Pancreas (tissue), 10 donors: ENCODE data around the gene TRIM5. TPM values are rescaled to one million over a fixed set of nuclear protein-coding genes. Genes with fewer than 3 reads are reported as not detected.

Experiments used
- ATAC-seq, 4 donors: fragments of 200-7000 bp; cut with Tn5 transposase; one replicate each; pipeline versions ENCODE4 v1.8.0 to v1.9.1; 2020; ENCODE audit warnings: mild to moderate bottlenecking in 4 of 4, moderate library complexity in 4 of 4
- DNase-seq, 6 donors: peaks; one replicate each; pipeline ENCODE4 v3.0.0-alpha.2; 2020
- FAIRE-seq: peaks from 2 replicates; lab custom pipeline; 2012; peaks lifted over from hg19 to GRCh38; lab: Jason Lieb, UNC
- H3K27ac ChIP-seq, 4 donors: fragments of 200-600 bp; sonication (generic); 1 replicate in 3 of 4; 2 replicates in 1 of 4; pipeline versions ENCODE4 v1.5.0 to v1.8.0; 2020
- H3K27me3 ChIP-seq, 4 donors: fragments of 200-600 bp; one replicate each; pipeline ENCODE4 v1.8.0; 2021
- H3K36me3 ChIP-seq, 3 donors: fragments of 200-600 bp; sonication (generic) in 1 of 3; one replicate each; pipeline versions ENCODE4 v1.5.0 to v1.8.0; 2020 to 2021
- H3K4me1 ChIP-seq, 3 donors: fragments of 200-600 bp; one replicate each; pipeline ENCODE4 v1.8.0; 2021
- H3K4me3 ChIP-seq, 4 donors: fragments of 200-600 bp; sonication (generic) in 2 of 4; one replicate each; pipeline versions ENCODE4 v1.5.0 to v1.8.0; 2020 to 2021
- H3K9me3 ChIP-seq, 4 donors: fragments of 200-600 bp; one replicate each; pipeline ENCODE4 v1.8.0; 2021
- CTCF ChIP-seq, 4 donors: fragments of 200-600 bp; sonication (generic) in 3 of 4; IDR thresholded peaks; one replicate each; pipeline versions ENCODE4 v1.5.0 to v1.8.0; 2021; ENCODE audit warnings: antibody characterized with exemption in 4 of 4
- WGBS, 2 donors: extraction: QIAGEN DNeasy Blood & Tissue Kit; methylation state at CpG; one replicate each; pipeline ENCODE4 v1.1.7; 2013; 5-methylcytosine and 5-hydroxymethylcytosine counted together
- intact Hi-C, 3 donors: fragments of 100-400 bp; cut with DNase I; formaldehyde crosslinking; loops; one replicate each; pipeline versions ENCODE4 v1.11.1 to v1.14.2; 2022
- polyA plus RNA-seq, 2 donors: library from polyadenylated mRNA; stranded (reverse); fragments of 200-250 nt; gene quantifications; one replicate each; pipeline ENCODE4 v1.2.3, GENCODE V29; 2013
- total RNA-seq, 6 donors: library from RNA; stranded (reverse); fragmentation: NEBNext Ultra II Directional in 4 of 6; extraction: Animal tissue kit (Norgen Biotek cat#: 25700) in 4 of 6; gene quantifications; one replicate each; pipeline versions ENCODE4 v1.2.1 to v1.2.4, GENCODE V29; 2021 to 2023
- donor health status: healthy with polysubstance abuse.
- donor health status: DM: no; HTN: no; CAD: no; lungs with moderate emphysema.
- donor health status: DM: no; HTN: no; CAD: no.
- donor health status: control.
- donor health status: control.
- donor health status: Bipolar disorder and iron deficiency.
- donor health status: DM: yes; HTN: yes; CAD: no.
- donor health status: DM: no; HTN: no; CAD: no.
- donor health status: DM: no; HTN: no; CAD: no.
- donor health status: DM: yes; HTN: yes; CAD: no.

The TRIM5 gene
- total and polyA plus RNA-seq, 8 donors = 6.4 to 23.8 (median 16.6) TPM

- no peak for TF ChIP-seq CTCF (IDR thresholded peaks at IDR 0.05)
- WGBS, 2 donors = 45 to 49% methylated on average over 5 of the region's 5 CpGs
- Histone ChIP-seq H3K27ac (peak overlapping the region in 3 of 4 donors; percentile 7 to 80 (median 66)), H3K4me1 (peaks cover 0 to 3% (median 0%) of the 10 kb centered on the region in 3 donors), H3K36me3 (no peaks in the 10 kb centered on the region), H3K9me3 (no peaks in the 10 kb centered on the region), H3K27me3 (no peaks in the 10 kb centered on the region), H3K4me3 (peak overlapping the region in 2 of 4 donors; percentile 19 to 38)
- intact Hi-C loops = no loop called here
- ATAC-seq (peak in 3 of 4 donors; percentile 16 to 35 (median 23)), FAIRE-seq (no peak), DNase-seq (no peak)
Measured at GRCh38 chr11:5690736-5691135, 5.9 kb upstream of the TRIM5 start.

- intact Hi-C loops = no loop called here
- H3K4me1 ChIP-seq = peaks cover 0 to 6% (median 0%) of the 10 kb centered on the region in 3 donors
- no peaks in the 10 kb centered on the region for H3K9me3 ChIP-seq
- DNase-seq (no peak), FAIRE-seq (no peak), ATAC-seq (peak in 3 of 4 donors; percentile 38 to 66 (median 65))
- peak overlapping the region in 3 of 4 donors; percentile 54 to 80 (median 66) for H3K27ac ChIP-seq
- H3K4me3 ChIP-seq = peak overlapping the region in 2 of 4 donors; percentile 19 to 38
- H3K27me3 ChIP-seq = no peaks in the 10 kb centered on the region
- TF ChIP-seq CTCF (IDR thresholded peaks at IDR 0.05) = no peak
- no peaks in the 10 kb centered on the region for H3K36me3 ChIP-seq
- WGBS, 2 donors = 52% methylated on average over 5 of the region's 5 CpGs
Measured at GRCh38 chr11:5690216-5690615, 5.3 kb upstream of the TRIM5 start.

GRCh38 chr11:5689551-5689983 lies 4.7 kb upstream of the TRIM5 start, which contains the start of gene TRIM22:
Gene TRIM22, plus strand, starts transcription at chr11:5689790. Its CDS starts 6,443 bp downstream, at chr11:5696233.
- ATAC-seq (peak in 3 of 4 donors; percentile 21 to 55 (median 53)), FAIRE-seq (no peak), DNase-seq (peak in 1 of 6 donors; percentile 37)
- H3K36me3 ChIP-seq = no peaks in the 10 kb centered on the region
- no peak for TF ChIP-seq CTCF (IDR thresholded peaks at IDR 0.05)
- no peaks in the 10 kb centered on the region for H3K9me3 ChIP-seq
- H3K4me3 ChIP-seq = peak within 1 kb of the TSS in 2 of 4 donors; percentile 19 to 38
- intact Hi-C loops = no loop called here
- no peaks in the 10 kb centered on the region for H3K27me3 ChIP-seq
- WGBS, 2 donors = 41 to 43% methylated on average over 2 of the region's 2 CpGs
- H3K4me1 ChIP-seq = peaks cover 0 to 8% (median 0%) of the 10 kb centered on the region in 3 donors
- H3K27ac ChIP-seq = peak within 1 kb of the TSS; percentile 24 to 80 (median 60)

- Histone ChIP-seq H3K9me3 (no peaks in the 10 kb centered on the region), H3K4me3 (no peak overlapping the region), H3K36me3 (no peaks in the 10 kb centered on the region), H3K27ac (peak overlapping the region in 1 of 4 donors; percentile 80), H3K4me1 (peaks cover 0 to 8% (median 0%) of the 10 kb centered on the region in 3 donors), H3K27me3 (no peaks in the 10 kb centered on the region)
- TF ChIP-seq CTCF (IDR thresholded peaks at IDR 0.05) = no peak
- no peak for ATAC-seq
- intact Hi-C loops = no loop called here
- FAIRE-seq = no peak
- no peak for DNase-seq
- 100% methylated on average over 1 of the region's 1 CpG for WGBS, 2 donors
Measured at GRCh38 chr11:5688482-5688881, 3.6 kb upstream of the TRIM5 start.

- FAIRE-seq = no peak
- 97 to 100% methylated on average over 4 of the region's 4 CpGs for WGBS, 2 donors
Measured at GRCh38 chr11:5686426-5686825, 1.6 kb upstream of the TRIM5 start.

More at GRCh38 chr11:5686426-5686825, 1.6 kb upstream of the TRIM5 start:
- H3K4me3 ChIP-seq = no peak overlapping the region
- H3K27me3 ChIP-seq = no peaks in the 10 kb centered on the region
- DNase-seq = no peak
- intact Hi-C loops = no loop called here
- no peak for TF ChIP-seq CTCF (IDR thresholded peaks at IDR 0.05)
- no peaks in the 10 kb centered on the region for H3K9me3 ChIP-seq
- peaks cover 0 to 8% (median 0%) of the 10 kb centered on the region in 3 donors for H3K4me1 ChIP-seq
- no peak for ATAC-seq
- H3K27ac ChIP-seq = no peak overlapping the region
- H3K36me3 ChIP-seq = no peaks in the 10 kb centered on the region
